ENCODE results near the gene CHMP4A. TPM values are rescaled to one million over a fixed set of nuclear protein-coding genes. Genes with fewer than 3 reads are reported as not detected.

CHMP4A gene
- total and polyA plus RNA-seq, 2 of the 13 experiments (the other 11 are each of a cell fraction or from before 2014, with no cell fraction given), result 83.6 to 113 TPM

GRCh38 chr14:24207625-24208024, 5.7 kb downstream of the CHMP4A start:
- H3K36me3 ChIP-seq (replicated peaks in 1 of 2; ENCODE audit: control insufficient read depth in 1 of 2, insufficient read depth in 2 of 2, low read length in 2 of 2), result peaks cover 39 to 56% of the 10 kb centered on the region in 2 experiments
- H3K27ac ChIP-seq (ENCODE audit: extremely low read length, insufficient read depth, low read length), result no peak overlapping the region
- POLR2A ChIA-PET, result interaction anchor here (1.5 to 2.7 kb wide), 4 partner anchors 8 to 19 kb away, joined by 3 to 13 read pairs (median 6); partner anchors contain the start of genes IPO4, MDP1 and TM9SF1
- no peak overlapping the region for H2AFZ ChIP-seq (ENCODE audit: low read length)
- ATAC-seq, result no peak
- CTCF ChIA-PET (ENCODE audit: low intra/inter-chr PET ratio, low total read pairs), result no interaction called here
- no peaks in the 10 kb centered on the region for H3K9me3 ChIP-seq (ENCODE audit: low read length)
- no peak overlapping the region for H3K9ac ChIP-seq (ENCODE audit: insufficient read depth, low read depth, low read length)
- WGBS (ENCODE audit: low lambda C conversion rate), result 100% methylated on average over 2 of the region's 2 CpGs
- H3K4me1 ChIP-seq (ENCODE audit: insufficient read depth, low read length), result peaks cover 14% of the 10 kb centered on the region
- peaks cover 2% of the 10 kb centered on the region for H3K79me2 ChIP-seq (ENCODE audit: insufficient read depth, low read length)
- H4K20me1 ChIP-seq (ENCODE audit: insufficient read depth, low read length), result no peaks in the 10 kb centered on the region
- DNase-seq (ENCODE audit: low spot score), result no peak
- no TSS peak for BruUV-seq (replicated peaks)
- in situ Hi-C loops (cut with HindIII; ENCODE audit: extremely low pct_ligation_motif_present, low pct_unique_long_range_greater_than_20kb), result no loop called here
- intact Hi-C loops (cut with micrococcal nuclease; ENCODE audit: unreplicated experiment), result no loop called here
- FAIRE-seq, result no peak
- H3K4me3 ChIP-seq (replicated peaks in 1 of 3; ENCODE audit: insufficient read depth in 1 of 3, low read depth in 2 of 3, low read length in 3 of 3), result no peak overlapping the region
- no peak overlapping the region for H3K4me2 ChIP-seq (ENCODE audit: low read depth, low read length)
- H3K27me3 ChIP-seq (ENCODE audit: control insufficient read depth in 1 of 2, insufficient read depth in 2 of 2, low read length in 2 of 2), result no peaks in the 10 kb centered on the region
- 0 out of 2 replicates have a peak, but pooled peaks have one; percentile 55 for TF ChIP-seq BORCS8-MEF2B (CRISPR knock-in tag; IDR thresholded peaks at IDR 0.05)
- 0 out of 2 replicates have a peak, but pooled peaks have one; percentile 31 for TF ChIP-seq TARDBP (CRISPR knock-in tag; IDR thresholded peaks at IDR 0.05)
- TF ChIP-seq ZNF576 (CRISPR knock-in tag; IDR thresholded peaks at IDR 0.05), result no peak
- no peak for TF ChIP-seq POGZ (CRISPR knock-in tag; IDR thresholded peaks at IDR 0.05)
- no peak for TF ChIP-seq ZNF850 (CRISPR knock-in tag; conservative IDR thresholded peaks at IDR 0.05)
- no peak for TF ChIP-seq SMARCE1 (IDR thresholded peaks at IDR 0.05; ENCODE audit: borderline replicate concordance)
- 0 out of 2 replicates have a peak, but pooled peaks have one; percentile 26 for TF ChIP-seq TMF1 (CRISPR knock-in tag; IDR thresholded peaks at IDR 0.05; ENCODE audit: low read depth)
- TF ChIP-seq MAFF (IDR thresholded peaks at IDR 0.05; ENCODE audit: low read depth, low read length), result no peak
- no peak for TF ChIP-seq ATF7 (IDR thresholded peaks at IDR 0.05)
- TF ChIP-seq ATF7 (CRISPR knock-in tag; IDR thresholded peaks at IDR 0.05), result no peak
- no peak for TF ChIP-seq NR2F6 (IDR thresholded peaks at IDR 0.05)
- TF ChIP-seq NR2F6 (CRISPR knock-in tag; IDR thresholded peaks at IDR 0.05), result no peak
- no peak for TF ChIP-seq KMT2B (CRISPR knock-in tag; IDR thresholded peaks at IDR 0.05)
- no peak for TF ChIP-seq HIVEP1 (CRISPR knock-in tag; IDR thresholded peaks at IDR 0.05)
- TF ChIP-seq DR1 (CRISPR knock-in tag; IDR thresholded peaks at IDR 0.05), result no peak
- TF ChIP-seq ZNF512 (CRISPR knock-in tag; IDR thresholded peaks at IDR 0.05), result no peak
- TF ChIP-seq ZNF12 (CRISPR knock-in tag; IDR thresholded peaks at IDR 0.05), result no peak
- TF ChIP-seq SETDB1 (CRISPR knock-in tag; IDR thresholded peaks at IDR 0.05; ENCODE audit: borderline replicate concordance), result no peak
- no peak for TF ChIP-seq ZNF780A (CRISPR knock-in tag; IDR thresholded peaks at IDR 0.05)
- TF ChIP-seq ATRX (CRISPR knock-in tag; IDR thresholded peaks at IDR 0.05; ENCODE audit: borderline replicate concordance), result no peak
- TF ChIP-seq ZNF766 (CRISPR knock-in tag; IDR thresholded peaks at IDR 0.05; ENCODE audit: borderline replicate concordance), result no peak
- TF ChIP-seq ZNF281 (CRISPR knock-in tag; IDR thresholded peaks at IDR 0.05; ENCODE audit: borderline replicate concordance), result 0 out of 2 replicates have a peak, but pooled peaks have one; percentile 9
- TF ChIP-seq MIER2 (CRISPR knock-in tag; IDR thresholded peaks at IDR 0.05), result no peak

Data from HepG2 (cell line).